AG20443 (cell line): ENCODE measurements around the gene OPHN1.

Source experiments
- DNase-seq: peaks from one replicate; pipeline ENCODE4 v3.0.0; 2012; ENCODE audit warnings: low spot score, mixed read lengths

The OPHN1 gene

DNA sequence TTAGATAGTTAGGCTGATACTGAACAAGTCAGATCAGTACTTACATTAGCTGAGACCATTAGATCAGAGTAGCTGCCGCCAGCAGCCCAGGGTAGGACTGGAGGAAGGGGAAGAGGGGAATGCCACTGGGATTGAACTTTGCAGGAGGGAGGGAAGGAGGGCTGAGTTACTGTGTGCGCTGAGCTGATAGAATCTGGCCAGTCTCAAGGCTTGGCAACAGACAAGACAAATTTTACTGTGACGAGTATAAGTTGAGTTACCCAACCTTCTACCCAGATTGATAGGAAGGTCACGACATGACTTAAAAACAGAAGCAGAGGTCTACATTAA is 372.1 kb downstream of the OPHN1 start:
- no peak for DNase-seq

DNA sequence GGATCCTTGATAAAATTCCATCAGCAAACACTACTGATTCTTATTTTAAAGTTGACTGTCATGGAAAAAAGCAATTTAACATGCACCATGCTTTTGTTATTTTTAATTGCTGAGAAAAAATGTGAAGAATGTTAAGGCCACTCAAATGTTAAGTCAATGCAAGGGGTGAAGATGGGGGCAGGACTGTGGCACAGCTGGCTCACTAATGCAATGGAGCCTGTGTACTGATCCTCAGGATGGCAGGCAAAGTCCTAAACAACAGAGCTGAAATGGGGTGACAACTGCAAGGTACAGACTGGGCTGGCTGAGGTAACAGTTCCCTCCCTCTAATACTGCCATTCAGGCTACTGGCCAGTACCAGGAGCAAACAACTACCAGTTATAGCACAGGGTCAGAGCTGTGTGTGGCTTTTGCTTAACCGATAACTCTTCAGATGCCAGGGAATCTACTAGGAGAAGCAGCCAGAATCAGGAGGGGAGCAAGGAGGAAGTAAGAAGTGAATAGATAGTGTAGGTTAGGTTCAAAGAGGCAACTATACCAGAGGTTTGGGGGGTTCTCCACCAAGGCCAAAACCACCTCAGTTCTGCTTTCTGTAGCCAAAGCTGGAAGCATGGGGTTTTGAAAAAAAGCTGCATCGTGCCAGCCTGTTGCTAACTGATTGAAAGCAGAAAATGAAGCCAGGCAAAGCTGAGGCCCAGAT is 372.6 kb downstream of the OPHN1 start:
- peak; percentile 9 for DNase-seq

DNA sequence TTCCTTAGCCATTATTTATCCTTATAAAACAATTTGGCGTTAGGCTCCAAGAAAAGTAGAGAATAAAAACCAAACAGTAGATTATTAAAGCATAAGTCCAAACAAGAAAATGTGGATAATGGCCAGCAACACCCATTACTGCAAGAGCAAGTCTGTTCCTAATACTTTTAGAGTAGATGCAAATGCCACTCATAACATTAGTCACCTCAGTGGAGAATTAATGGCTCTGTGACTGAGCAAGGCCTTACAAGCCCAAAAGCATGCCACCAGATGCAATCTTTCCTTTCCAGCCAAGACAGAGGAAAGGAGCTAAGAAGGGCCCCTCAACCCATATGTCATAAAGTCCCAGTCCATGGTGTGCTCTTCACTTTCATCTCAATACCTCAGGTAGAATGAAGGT is 373.8 kb downstream of the OPHN1 start:
- no peak for DNase-seq

DNA sequence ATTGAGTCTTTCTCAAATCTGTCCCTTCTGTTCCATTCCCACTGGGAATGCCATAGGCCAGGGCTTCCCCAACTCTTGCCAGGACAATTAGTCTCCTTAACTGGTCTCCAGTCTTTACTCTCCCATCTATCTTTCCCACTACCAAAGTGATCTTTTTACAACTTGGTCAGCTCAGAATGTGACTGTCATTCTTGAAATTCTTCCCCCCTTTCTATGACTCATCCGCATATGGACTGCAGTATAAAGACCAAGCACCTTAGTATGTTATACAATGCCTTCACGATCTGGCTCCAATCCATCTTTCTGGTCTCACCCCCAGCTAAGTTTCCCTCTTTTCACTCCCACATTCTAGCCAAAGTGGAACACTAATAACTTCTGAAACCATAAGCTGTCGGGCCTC is 383.8 kb downstream of the OPHN1 start:
- DNase-seq, result no peak

DNA sequence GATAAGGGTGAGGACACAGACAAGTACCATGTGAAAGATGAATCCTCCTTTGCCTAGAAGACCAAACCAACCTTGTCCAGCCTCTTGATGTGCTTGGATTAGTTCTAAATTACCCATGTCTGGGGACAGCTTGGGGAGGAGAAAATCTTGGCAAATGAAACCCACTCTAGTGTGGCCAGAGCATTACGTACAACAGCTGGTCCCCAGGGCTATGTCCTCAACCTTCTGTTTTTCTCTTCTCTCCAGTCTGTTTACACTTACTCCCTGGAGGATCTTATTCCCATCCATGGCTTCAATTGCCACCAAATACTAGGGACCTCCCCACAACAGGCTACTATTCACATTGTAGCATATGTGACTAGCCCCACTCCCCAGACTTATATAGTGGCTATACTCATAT is 384.5 kb downstream of the OPHN1 start:
- no peak for DNase-seq

DNA sequence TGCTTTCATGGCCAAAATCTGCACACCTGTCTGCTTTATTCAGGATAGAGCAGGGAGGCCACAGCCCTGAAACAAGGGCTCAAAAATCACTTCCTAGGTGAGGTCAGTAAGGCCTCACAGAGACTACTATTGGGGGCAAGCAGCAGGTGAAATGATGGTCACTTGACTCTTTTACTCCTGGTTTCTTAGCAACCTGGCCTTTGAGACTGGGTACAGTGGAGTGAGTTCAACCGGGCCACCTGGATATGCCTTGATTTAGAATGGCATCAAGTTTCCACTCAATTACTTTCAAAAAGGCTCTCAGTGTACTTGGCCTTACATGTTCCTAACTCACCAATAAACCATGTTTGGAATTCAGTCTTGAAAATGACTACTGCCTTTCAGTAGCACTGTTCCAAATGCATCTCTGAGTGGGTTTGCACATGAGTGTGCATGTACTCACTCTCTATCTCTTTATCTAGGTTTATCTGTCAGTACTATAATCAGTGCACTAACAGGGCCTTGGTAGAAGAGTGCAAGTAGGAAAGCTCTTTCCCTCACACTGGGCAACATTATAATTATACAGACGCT is 388.2 kb downstream of the OPHN1 start:
- DNase-seq, result peak; percentile 9

DNA sequence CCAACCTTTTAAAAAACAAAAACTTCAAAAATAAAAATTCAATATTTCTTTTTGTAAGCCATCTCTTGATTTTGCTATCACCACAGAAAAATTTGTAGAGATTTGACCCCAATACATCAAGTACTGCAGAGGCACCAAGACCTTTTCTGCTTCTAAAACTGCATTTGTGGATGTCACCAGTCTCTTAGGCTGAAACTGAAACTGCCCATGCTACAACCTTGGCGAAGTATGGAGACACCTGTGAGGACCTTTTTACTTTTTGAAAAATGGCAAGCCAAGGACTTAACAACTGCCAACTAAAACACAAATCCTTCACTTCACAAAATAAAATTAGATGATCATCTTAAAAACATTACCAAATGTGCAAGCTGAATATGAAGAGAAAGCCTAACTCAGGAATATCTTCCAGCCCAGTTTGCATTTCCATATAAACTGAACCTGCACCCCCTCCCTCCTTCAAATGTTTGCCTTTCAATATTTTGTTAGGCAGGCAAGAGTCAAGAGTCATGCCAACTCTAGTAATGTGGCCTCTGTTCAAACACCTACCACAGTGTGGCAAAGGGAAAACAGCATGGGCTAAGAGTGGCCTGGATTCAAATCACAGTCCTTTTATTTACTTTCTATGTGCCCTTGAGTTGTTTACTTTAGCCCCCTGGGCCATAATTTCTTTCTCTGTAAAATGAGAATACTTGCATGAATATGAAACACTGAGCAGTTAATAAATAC is 389.4 kb downstream of the OPHN1 start:
- DNase-seq, result no peak

DNA sequence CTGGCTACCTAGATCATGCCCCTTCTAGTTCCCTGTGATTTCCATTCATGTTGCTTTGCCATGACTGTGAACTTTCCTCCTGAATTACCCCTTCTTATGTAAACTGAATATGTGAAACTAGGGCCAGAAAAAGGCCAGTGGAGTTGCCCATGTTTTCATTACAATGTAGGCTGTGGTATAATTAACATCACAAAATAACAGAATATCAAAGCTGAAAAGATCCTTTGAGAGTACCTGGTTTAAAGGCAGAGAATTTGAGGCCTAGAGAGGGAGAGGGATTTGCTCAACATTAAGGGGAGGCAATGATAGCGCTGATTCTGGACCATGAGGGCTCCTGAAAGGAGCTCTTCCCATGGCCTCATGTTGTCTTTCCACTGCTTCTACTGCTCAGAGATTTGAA is 392.2 kb downstream of the OPHN1 start:
- no peak for DNase-seq

DNA sequence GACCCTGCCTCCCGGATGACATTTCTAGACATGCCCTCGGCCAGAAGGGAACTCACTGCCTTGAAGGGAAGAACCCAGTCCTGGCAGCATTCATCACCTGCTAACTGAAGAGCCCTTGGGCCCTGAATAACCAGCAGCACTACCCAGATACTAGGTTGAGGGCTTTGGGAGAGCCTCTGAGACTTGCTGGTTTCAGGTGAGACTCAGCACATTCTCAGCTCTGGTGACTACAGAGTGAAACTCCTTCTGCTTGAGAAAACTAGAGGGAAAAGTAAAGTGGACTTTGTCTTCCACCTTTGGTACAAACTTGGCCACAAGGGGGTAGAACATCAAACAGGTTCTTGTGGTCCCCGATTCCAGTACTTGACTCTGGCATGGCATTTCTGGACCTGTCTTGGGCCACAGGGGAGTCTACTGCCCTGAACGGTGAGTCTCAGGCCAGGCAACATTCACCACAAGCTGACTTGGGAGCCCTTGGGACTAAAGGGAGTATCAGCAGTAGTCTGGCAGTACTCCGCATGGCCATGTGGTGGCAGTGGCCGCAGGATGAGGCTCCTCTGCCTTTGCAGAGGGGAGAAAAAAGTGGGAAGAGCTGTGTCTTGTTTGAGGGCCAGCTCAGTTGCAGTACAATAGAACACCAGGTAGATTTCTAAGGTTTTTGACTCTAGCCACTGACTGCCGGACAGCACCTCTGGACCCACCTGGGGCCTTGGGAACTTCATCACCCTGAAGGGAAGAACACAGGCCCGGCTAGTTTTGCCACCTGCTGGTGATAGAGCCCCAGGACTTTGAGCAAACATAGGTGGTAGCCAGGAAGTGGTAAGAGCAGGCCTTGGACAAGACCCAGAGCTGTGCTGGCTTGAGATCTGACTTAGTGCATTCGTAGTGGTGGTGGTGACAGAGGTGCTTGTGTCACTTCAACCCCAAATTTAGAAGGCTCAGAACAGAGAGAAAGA is 414.8 kb downstream of the OPHN1 start:
- DNase-seq, result peak; percentile 32

DNA sequence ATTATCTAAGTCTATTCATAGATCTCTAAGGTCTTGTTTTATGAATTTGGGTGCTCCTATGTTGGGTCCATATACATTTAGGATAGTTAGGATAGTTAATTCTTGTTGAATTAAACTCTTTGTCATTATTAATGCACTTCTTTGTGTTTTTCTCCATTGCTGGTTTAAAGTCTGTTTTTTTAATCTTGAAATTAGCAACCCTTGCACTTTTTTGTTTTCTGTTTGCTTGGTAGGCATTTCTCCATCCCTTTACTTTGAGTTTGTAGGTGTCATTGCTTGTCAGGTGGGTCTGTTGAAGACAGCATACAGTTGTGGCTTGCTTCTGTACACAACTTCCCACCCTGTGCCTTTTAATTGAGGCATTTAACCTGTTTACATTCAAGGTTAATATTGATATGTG is 434.8 kb downstream of the OPHN1 start:
- no peak for DNase-seq
